Choroid plexus epithelial cell (primary cell): ENCODE data around the gene SMNDC1.

Experiments
- DNase-seq: peaks from one replicate; pipeline ENCODE4 v3.0.0-alpha.2; 2010; ENCODE audit warnings: low read depth
- H3K4me3 ChIP-seq: 2 replicates; pipeline ENCODE4 v1.5.1; 2011; ENCODE audit warnings: low read depth, mild to moderate bottlenecking, control low read depth, low read length, moderate library complexity
- CTCF ChIP-seq: conservative IDR thresholded peaks from 2 replicates; pipeline ENCODE4 v1.5.1; 2011; ENCODE audit warnings: low read depth, mild to moderate bottlenecking, control low read depth, inconsistent platforms, low read length, moderate library complexity

The SMNDC1 gene

GRCh38 chr10:110268442-110268841 is 36.3 kb downstream of the SMNDC1 start:
- no peak overlapping the region for H3K4me3 ChIP-seq
- no peak for DNase-seq

GRCh38 chr10:110267276-110267675 is 37.4 kb downstream of the SMNDC1 start:
- TF ChIP-seq CTCF = no peak
- no peak for DNase-seq
- no peak overlapping the region for H3K4me3 ChIP-seq

More at GRCh38 chr10:110268442-110268841, 36.3 kb downstream of the SMNDC1 start:
- no peak for TF ChIP-seq CTCF

GRCh38 chr10:110265573-110266193 is 39.0 kb downstream of the SMNDC1 start:
- TF ChIP-seq CTCF = no peak
- no peak for DNase-seq
- no peak overlapping the region for H3K4me3 ChIP-seq

- no peak for TF ChIP-seq CTCF
- H3K4me3 ChIP-seq = no peak overlapping the region
- peak; percentile 25 for DNase-seq
Measured at GRCh38 chr10:110263164-110263563, 41.6 kb downstream of the SMNDC1 start.

GRCh38 chr10:110260746-110261477 is 43.8 kb downstream of the SMNDC1 start:
- TF ChIP-seq CTCF = no peak
- DNase-seq = peak; percentile 61
- H3K4me3 ChIP-seq = no peak overlapping the region

GRCh38 chr10:110259317-110259716 is 45.4 kb downstream of the SMNDC1 start:
- H3K4me3 ChIP-seq = no peak overlapping the region
- DNase-seq = no peak
- no peak for TF ChIP-seq CTCF

GRCh38 chr10:110258542-110258941 is 46.2 kb downstream of the SMNDC1 start:
- H3K4me3 ChIP-seq = no peak overlapping the region
- no peak for TF ChIP-seq CTCF
- DNase-seq = no peak
